GM18519 (cell line): ENCODE measurements around the gene ATP9B.
"Not testable (repeated sequence)": the region's sequence is repeated elsewhere in the genome, so short reads cannot be mapped to it uniquely, and the experiment has no call there.

ENCODE experiments used
- ATAC-seq: cut with Tn5 transposase; IDR thresholded peaks from one replicate; pipeline ENCODE4 v1.9.1; 2021; ENCODE audit warnings: mild to moderate bottlenecking, moderate library complexity; ENCODE audit not compliant: unreplicated experiment, low FRiP score

The ATP9B gene

DNA sequence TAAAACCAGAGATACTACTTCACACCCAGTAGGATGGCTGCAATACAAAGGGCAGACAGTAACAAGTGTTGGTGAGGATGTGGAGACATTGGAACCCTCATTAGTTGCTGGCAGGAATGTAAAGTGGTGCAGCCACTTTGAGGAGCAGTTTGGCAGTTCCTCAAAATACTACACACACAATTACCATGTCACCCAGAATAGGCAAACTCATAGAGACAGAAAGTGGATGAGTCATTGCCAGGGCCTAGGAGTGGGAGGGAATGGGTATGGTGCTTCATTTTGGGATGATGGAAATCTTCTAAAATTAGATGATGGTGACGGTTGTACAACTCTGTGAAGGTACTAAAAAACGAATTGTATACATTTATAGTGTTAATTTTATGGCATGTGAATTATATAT lies 54.8 kb downstream of the ATP9B start:
- no peak for ATAC-seq

DNA sequence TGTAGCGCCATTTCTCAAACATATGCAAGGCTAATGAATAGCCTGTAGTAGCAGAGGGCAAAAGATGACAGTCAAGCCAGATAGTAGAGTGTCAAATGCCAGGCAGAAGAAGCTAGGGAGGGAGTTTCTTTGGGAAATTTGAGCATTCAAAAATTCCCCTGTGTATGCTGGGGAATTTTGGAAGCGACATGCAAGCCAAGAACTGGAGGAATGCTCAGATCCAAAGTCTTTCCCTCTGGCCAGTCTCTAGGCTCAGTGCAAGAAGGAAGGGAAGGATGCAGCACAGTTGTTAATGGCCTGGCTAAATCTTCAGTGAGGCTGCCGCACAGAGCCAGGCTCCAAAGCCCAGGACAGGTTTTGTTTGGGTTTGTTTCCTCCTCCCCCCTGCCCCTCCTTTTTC lies 59.9 kb downstream of the ATP9B start:
- ATAC-seq = no peak

DNA sequence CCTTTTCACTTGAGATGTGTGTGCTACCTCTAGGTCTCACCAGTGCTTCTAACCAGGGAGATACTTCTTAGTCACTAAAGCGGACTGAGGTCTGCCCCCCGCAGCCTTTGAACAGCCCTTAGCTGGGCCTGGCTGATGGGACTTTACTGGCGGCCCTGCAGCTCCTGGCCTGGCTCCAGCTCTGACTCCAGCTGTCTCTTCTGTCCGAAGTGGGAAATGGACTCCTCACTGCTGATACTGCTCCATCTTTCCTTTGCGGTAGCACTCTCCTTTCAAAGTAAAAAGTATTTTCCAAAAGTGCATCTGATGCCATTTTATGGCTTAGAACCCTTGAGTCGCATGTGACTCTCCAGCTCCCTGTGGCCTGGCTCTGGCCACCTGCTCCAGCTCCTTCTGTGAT lies 64.5 kb downstream of the ATP9B start:
- no peak for ATAC-seq

DNA sequence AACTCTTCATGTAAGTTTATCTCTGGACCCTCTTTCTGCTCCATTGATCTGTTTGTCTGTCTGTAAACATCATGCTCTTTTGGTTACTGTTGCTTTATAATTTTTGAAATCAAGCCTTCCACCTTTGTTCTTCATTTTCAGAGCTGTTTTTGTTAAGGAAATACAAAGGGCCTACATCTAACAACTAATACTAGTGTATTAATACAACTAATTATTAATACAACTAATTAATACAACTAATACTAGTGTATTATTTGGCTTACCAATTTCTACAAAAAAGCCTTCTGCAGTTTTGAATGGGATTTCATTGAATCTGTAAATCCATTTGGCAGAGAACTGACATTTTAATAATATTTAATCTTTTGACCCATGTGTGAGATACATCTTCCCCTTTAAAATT lies 66.7 kb downstream of the ATP9B start:
- no peak for ATAC-seq

DNA sequence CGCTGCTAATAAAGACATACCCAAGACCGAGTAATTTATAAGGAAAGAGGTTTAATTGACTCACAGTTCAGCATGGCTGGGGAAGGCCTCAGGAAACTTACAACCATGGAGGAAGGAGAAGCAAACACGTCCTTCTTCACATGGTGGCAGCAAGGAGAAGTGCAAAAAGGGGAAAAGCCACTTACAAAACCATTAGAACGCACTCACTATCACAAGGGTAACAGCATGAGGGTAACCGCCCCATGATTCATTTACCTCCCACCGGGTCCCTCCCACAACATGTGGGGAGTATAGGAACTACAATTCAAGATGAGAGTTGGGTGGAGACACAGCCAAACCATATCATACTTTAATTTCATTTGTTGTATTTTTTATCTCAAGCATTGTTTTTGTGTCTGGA lies 67.5 kb downstream of the ATP9B start:
- ATAC-seq = no peak

DNA sequence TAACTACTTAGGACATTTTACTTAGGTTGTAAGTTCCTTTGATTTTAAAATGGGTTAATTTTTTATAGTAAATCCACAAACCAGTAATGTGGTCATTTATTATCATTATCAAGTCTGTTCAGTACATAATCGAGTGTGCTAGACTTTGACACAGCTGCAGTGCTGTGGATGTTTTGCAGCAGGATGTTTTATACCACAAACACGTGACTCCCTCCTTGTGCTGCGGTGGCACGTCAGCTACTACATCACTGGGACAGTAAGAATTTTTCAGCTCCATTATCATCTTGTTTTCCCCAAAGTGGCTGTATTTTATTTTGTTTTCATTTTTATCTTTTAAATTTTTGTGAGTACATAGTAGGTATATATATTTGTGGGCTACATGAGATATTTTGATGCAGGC lies 70.0 kb downstream of the ATP9B start:
- ATAC-seq = no peak

DNA sequence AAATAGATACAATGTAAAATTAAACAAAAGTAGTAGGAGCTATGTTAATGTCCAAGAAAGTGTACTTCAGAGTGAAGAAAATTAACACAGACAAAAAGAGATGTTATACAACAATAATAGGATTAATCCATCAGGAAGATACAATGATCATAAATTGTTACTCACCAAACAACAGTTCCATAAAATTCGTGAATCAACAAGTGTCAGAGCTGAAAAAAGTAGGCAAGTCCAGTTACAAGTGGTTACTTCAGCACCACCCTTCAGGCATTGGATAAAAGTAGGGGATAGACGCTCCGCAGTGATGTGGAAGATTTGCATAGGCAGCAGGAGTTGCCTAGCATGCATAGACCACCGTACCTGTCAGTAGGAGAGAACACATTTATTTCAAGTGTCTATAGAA lies 77.8 kb downstream of the ATP9B start:
- ATAC-seq = no peak

DNA sequence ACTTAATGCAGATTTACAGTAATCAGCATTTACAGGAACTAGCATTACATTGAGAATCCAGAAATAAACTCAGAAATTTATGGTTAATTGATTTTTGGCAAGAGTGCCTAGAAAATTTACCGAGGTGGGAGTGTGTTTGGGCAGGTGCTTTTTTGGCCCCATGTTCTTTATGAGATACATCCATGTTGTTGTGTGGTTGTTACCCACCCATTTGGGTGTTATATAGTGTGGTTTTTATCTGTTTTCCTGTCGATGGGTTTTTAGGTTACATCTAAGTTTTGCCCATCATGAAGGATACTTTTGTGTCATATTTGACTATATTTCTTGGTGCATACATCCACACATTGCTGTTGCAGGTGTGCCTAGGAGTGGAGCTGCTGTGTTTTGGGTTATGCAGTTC lies 82.0 kb downstream of the ATP9B start:
- no peak for ATAC-seq

DNA sequence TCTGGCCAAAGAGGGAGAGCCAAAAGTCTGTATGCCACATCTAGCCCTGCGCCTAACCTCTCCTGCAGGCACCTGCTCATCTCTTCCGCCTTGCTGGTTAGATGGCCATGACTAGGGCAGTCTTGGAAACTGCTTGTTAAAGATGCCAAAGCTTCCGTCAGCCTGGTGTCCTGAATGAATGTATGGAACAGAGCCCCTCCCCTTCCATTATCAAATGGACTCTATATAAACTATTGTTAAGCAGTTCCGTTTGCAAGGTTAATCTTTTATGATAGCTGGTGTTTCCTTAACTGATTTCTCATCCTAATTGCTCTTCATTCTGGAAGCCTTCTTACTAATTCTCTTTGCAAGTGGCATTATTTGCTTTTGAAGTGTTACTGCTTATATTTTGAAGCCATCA lies 87.1 kb downstream of the ATP9B start:
- ATAC-seq = no peak

DNA sequence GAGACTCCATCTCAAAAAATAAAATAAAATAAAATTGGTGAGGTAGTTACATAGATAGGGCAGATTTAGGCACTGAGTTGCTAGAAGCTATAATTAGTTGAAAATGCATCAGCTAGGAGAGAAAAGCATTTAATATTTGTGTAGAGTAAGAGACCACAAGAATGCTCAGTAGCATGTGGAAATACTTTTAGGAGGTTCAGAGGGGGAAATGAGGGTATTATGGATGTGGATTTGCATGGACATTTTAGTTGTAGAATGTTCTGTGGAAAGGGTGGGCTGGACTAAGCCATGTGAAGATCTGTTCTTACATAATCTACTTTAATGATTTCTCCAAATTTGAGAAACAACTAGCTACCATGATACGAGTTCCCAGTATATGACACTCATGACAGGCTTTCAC lies 95.5 kb downstream of the ATP9B start:
- ATAC-seq = no peak

DNA sequence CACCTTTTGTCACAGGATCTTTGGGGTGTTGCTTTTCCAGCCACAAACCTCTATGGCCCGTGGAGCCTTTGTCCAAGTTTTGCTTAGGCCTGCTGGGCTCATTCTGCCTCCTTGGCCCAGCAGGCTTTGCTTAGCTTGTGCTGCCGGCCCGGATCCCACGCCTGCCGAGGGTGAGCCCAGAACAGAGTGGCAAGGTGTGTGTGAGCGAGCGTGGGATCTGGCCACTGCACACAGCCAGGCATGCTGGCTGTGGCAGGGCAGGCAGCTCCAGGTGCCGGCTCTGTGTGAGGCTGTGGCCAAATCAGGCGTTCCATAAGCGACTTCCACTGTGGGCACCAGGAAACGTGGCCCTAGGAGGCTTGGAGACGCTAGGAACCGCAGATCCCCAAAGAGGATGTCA lies 97.5 kb downstream of the ATP9B start:
- no peak for ATAC-seq

DNA sequence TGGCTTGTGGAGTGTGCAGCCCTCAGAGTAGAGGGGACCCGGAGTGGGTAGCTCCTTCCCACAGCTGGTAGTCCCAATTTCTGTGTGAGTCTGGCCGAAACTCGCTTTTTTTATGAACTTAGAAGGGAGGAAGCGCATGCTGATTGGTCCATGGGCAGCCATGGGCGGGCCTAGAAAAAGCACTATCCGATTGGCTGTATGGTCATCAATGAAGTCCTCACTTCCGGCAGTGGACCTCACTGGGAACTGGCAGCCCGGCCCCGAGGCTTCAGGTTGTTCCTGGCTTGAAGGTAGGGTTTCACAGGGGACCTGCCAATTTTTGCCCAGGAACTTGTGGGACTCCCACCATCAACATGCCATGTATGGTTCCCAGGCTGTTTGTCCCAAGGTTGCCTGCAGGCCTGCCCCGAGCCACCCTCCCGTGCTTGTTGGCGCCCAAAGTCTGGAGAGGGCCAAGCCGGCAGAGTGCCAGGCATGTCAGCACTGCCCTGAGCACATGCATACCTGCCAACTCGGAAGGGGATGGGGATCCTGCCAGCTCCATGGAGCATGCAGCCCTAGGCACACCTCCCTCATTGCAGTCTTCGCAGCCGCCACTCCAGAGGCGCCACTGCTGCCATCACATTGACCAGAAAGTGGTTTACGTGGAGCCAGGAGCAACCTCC lies 98.5 kb downstream of the ATP9B start:
- no peak for ATAC-seq

DNA sequence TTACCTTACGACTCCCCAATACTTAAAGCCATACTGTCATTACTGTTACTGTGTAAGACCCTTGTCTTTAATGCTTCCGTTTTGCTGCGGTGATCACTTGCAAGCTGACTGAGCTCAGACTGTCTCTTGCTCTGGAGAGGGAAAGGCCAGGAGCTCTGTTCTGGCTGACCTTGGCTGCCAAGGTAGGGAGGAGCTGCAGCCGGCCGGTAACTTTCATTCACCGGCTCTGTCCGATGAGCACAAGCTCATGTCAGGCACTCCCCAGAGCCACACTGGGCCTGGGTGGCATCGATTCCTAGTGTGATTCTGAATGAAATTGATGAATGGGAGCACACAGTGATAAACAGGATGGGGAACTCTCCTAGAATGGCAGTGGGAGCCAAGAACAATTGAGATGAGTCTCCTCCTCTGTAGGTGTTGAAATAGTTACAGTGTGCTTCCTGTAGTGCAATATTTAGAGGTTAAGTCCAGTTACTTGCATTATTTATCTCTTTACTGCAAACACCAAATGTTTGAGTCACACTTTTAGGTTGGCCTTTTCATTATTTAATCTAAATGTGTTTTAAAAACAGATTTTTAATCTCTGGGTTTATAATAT lies 100.9 kb downstream of the ATP9B start:
- ATAC-seq = no peak

DNA sequence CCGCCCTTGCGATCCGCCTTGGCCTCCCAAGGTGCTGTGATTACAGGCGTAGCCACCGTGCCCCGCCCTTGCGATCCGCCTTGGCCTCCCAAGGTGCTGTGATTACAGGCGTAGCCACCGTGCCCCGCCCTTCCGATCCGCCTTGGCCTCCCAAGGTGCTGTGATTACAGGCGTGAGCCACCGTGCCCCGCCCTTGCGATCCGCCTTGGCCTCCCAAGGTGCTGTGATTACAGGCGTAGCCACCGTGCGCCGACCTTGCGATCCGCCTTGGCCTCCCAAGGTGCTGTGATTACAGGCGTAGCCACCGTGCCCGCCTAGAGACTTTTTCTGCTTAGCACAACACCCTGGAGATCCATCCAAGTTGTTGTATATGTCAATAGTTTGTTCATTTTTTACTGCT lies 103.1 kb downstream of the ATP9B start:
- not testable (repeated sequence) for ATAC-seq

DNA sequence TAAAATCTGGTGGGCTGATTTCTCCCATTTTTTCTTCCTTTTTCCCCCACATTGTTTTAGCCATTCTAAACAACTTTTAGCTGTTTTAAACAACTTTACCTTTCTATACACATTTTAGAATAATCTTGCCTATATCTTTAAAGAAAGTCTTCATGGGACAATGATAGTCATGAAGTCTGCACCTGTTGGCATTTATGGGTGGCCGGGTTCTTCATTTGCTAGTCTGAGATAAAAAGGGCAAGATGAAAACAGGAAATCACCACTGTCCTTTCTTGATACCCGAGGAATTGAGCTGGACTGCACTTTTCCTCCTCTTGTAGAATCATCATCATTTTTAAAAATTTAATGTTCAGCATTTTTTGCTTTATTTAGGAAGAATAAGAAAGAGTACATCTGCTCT lies 104.5 kb downstream of the ATP9B start:
- no peak for ATAC-seq

DNA sequence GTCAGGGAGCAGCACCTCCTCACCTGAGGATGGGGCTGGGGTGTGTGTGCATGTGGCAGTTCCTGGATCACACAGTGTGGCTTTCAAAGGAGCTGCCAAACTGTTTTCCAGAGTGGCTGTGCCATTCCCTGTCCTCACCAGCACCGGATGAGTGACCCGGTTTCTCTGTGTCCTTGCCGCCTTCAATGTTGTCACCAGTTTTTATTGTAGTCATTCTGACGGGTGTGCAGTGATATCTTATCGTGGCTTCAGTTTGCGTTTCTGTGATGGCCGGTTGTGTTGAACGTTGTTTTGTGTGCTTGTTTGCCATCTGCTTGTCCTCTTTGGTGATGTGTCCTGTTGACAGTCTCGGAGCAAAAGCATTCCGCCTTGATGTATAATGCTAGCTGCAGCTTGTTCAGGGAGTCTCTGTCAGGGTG lies 108.9 kb downstream of the ATP9B start:
- no peak for ATAC-seq

DNA sequence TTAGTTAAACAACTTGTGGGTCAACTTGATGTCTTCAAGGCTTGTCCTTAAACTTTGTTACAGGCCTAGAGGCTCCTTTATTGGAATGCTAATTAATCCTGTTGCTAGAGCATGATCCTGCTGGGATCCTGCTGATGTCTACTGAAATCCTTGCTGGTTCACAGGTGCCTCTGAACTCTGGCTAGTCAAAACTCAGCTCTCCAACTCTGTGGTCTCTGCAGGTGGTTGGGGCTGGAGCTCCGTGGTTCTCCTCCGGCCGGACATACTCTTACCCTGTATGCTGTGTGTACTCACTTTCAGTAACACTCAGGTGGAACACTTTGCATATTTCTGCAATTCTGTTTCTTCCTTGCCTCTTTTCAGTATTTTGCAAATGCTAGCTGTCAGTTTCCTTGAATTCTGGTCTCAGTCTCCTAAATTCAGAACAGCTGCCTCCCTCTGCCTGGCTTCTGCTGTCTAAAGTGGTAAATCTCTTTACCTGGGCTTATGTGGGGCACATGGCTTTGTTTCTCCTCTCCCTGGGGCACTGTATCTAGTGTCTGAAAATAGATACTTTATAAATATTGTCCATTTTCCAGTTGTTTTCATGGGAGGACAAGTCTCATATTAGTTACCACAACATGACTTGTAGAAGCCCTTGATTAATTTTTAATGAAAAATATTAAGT lies 113.0 kb downstream of the ATP9B start:
- ATAC-seq = peak; percentile 46

DNA sequence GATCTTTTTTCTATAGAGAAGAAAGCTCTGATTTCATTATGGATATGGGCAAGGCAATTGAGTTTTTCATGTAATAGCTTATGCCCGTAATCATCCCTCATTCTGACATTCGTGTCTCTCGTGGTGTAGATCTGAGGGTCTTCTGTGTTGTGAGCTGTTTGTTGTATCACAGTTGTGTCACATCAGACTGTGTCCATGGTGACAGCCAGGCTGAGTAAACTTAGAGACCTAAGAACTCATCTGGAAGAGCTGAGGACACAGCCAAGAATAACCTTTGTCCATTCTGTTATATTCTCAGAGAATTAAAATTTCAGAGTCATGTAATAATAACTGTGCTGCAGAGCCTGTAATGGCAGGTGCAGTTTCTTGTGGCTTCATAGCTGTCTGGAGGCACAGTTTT lies 116.5 kb downstream of the ATP9B start:
- no peak for ATAC-seq

DNA sequence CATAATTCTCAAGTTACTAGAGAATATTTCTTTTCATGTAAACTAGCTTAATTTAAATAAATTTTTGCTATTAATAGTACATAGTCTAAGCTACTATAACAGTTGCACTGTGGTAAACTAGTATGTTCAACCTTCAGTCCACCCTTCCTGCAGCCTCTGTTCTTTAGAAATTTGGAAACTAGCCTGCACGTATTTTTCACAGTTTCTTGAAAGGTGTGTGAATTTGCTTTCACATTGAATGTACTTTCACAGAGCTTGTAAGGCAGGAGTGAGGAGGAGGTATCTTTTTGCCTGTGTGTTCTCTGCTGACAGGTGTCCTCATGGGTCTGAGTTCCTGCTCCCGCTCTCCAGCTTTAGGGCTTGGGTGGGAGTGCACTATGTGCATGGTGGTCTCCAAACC lies 117.5 kb downstream of the ATP9B start:
- ATAC-seq = no peak

DNA sequence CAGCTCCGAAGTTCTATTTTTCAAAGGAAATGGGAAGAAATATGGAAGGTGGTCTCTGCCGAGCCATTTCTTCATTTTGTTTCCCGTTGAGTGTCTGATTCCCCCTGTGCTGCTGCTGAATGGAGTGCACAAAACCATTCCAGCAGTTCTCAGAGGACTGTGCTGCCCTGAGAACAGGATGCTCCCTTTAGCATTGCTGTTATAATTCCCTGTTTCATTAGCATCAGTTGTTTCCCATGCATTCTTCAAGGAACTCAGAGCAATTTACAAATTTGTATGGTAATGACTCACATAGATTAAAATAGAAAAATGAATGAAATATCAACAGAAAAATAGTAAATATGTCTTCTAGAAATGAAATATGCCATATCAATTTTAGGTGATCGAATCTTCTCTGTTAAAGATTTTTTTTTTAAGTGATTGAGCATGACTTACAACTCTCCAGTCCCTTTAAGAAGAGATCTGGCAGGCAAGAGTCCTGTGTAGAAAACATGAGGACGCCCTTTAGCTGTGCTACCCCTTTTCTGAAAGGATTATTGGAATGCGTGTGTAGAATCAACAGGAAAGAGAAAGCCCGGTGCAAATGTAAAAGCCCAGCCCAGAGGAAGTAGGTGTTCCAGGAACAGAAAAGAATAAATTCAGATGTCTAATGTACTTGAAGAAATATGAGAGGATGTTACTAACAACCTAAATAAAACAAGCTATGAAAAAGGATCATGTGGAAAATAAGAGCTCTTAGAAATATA lies 118.5 kb downstream of the ATP9B start:
- ATAC-seq = no peak

DNA sequence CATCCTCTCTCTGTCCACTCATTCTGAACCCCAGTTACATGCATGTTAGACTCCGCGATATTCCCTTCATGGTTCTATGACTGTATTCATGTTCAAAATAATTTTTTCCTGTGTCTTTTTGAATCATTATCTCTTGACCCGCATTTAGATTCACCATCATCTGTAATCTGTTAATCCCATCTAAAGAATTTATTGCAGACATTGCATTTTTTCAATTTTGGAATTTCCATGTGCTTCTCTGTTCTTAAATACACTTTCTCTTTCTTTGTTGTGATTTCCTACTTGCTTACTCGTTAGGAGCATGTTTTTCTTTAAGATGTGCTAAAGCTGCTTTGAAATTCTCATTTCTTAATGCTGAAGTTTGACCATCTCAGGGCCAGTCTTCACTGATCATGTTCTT lies 122.2 kb downstream of the ATP9B start:
- ATAC-seq = no peak
